Measurements from ENCODE around the gene ZMAT2.
"Not testable (repeated sequence)": the region's sequence is repeated elsewhere in the genome, so short reads cannot be mapped to it uniquely, and the experiment has no call there.

Gene ZMAT2

GRCh38 chr5:140710899-140711552 is 10.8 kb downstream of the ZMAT2 start:
- DNase-seq = peak; percentile 39

- DNase-seq = no peak
Observed at GRCh38 chr5:140711794-140712193, 11.5 kb downstream of the ZMAT2 start.

- no peak for DNase-seq
Observed at GRCh38 chr5:140713562-140714094, 13.4 kb downstream of the ZMAT2 start.

- not testable (repeated sequence) for DNase-seq
Observed at GRCh38 chr5:140716238-140716637, 16.0 kb downstream of the ZMAT2 start.

DNA sequence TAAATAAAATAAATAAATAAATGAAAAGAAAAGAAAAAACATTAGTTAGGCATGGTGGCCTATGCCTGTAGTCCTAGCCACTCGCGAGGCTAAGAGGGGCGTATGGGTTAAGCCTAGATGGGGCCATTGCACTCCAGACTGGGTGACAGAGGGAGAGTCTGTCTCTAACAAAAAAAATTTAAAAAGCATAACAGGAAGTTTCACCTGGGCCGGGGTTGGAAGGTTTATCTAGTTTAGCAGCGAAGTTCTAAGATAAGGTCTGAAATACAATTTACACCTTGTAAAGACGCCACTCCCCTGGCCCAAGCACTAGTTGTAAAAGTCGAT is 18.0 kb downstream of the ZMAT2 start:
- DNase-seq = no peak

GRCh38 chr5:140720738-140721137 is 20.5 kb downstream of the ZMAT2 start:
- DNase-seq = not testable (repeated sequence)

DNA sequence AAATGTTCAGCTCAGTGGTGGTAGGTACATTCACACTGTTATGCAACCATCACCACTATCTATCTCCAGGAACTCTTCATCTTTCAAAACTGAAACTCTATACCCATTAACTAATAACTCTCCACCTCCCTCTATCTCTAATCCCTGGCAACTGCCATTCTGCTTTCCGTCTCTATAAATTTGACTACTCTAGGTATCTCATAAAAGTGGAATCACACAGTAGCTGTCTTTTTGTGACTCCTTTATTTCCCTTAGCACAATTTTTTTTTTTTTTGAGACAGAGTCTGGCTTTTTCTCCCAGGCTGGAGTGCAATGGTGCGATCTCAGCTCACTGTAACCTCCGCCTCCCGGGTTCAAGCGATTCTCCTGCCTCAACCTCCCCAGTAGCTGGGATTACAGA is 21.1 kb downstream of the ZMAT2 start:
- DNase-seq = not testable (repeated sequence)

DNA sequence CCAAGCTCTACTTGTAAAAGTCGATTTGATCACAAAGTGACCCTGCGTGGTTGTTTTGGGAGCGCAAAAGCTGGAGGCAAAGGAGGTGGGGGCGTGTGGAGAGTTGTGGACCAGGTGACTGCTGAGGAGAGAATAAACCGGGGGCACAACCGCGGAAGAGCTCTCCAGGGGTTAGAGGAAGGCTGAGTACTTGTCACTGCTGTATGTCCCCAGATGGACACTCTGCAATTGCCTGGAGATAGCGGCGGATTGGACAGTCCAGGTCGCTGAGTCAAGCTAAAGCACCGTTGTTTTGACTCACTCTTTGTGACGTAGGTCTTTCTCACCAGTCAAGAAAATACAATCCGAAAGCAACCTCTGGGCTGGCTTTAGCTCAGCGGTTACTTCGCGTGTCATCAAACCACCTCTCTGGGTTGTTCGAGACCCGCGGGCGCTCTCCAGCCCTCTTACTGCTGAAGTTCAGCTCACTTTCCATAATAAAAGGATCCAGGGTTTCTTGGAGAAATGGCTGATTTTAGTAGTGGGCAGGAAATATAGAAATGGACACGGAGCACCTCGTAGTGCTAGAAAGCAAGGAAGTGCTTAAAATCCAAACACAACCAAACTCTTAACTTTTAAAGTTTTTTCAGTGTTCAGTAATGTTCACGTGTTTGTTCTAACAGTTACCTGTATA is 25.7 kb downstream of the ZMAT2 start:
- no peak for DNase-seq

- no peak for DNase-seq
Observed at GRCh38 chr5:140733098-140733497, 32.9 kb downstream of the ZMAT2 start.

GRCh38 chr5:140734354-140734753 is 34.1 kb downstream of the ZMAT2 start:
- DNase-seq = no peak

DNA sequence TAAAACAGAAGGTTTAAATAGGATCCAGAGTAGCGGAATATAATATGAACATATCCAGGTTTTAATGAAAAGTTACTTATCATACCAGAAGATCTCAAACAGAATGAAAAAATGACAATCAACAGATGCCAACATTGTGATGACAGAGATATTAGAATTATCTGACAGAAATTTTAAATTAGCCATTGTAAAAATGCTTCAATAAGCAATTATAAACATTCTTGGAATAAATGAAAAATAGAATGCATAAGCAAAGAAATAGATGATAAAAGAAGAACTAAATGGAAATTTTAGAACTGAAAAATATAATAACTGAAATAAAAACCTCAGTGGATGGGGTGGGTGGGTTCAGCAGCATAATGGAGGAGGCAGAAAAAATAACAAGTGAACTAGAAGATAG is 37.2 kb downstream of the ZMAT2 start:
- DNase-seq = no peak

DNA sequence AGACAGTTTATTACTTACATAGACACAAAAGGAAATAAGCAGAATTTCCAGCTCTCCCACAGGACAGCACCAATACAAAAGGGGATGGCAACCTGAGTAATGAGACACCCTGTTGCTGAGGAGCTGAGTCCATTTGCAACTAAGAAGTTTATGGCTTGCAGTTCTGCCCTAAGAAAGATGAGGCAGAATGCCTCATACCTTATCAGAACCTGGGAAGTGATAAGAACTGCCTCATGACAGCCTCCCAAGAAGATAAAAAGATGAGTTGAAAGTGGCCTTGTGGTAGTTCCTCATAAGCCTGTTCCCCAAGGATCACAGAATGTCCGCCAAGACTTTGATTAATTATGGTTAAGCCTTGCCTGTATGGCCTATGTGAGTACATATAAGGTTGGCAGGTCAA is 41.7 kb downstream of the ZMAT2 start:
- no peak for DNase-seq

GRCh38 chr5:140753561-140753960 is 53.3 kb downstream of the ZMAT2 start:
- DNase-seq = no peak

All from NCI-H1092 treated with DMSO at 0.1 percent for 48 hours (cell line).